Measurements from ENCODE around the gene PASK. TPM values are rescaled to one million over a fixed set of nuclear protein-coding genes. Genes with fewer than 3 reads are reported as not detected.

Gene PASK
- total RNA-seq, 1 experiment from 2014 or later, result 69.3 TPM

- no peak overlapping the region for H3K27ac Mint-ChIP-seq (ENCODE audit: unreplicated experiment)
- no peak for DNase-seq
- peaks cover 14% of the 10 kb centered on the region for H3K36me3 Mint-ChIP-seq (ENCODE audit: insufficient read depth, unreplicated experiment)
- CTCF ChIA-PET, result no interaction called here
- H3K9me3 Mint-ChIP-seq (ENCODE audit: low read depth, unreplicated experiment), result no peaks in the 10 kb centered on the region
- H3K27me3 Mint-ChIP-seq (ENCODE audit: unreplicated experiment), result no peaks in the 10 kb centered on the region
- intact Hi-C loops (cut with micrococcal nuclease; ENCODE audit: unreplicated experiment), result no loop called here
- no TSS peak for BruUV-seq (replicated peaks)
- H3K4me3 Mint-ChIP-seq (ENCODE audit: low read depth, unreplicated experiment), result no peak overlapping the region
- H3K4me1 Mint-ChIP-seq (ENCODE audit: low read depth, unreplicated experiment), result no peaks in the 10 kb centered on the region
- no peak for TF ChIP-seq CTCF (IDR thresholded peaks at IDR 0.05; ENCODE audit: unreplicated experiment)
Measured at GRCh38 chr2:241115361-241115760, 33.9 kb downstream of the PASK start.

- H3K36me3 Mint-ChIP-seq (ENCODE audit: insufficient read depth, unreplicated experiment), result peaks cover 14% of the 10 kb centered on the region
- TF ChIP-seq CTCF (IDR thresholded peaks at IDR 0.05; ENCODE audit: unreplicated experiment), result no peak
Measured at GRCh38 chr2:241114836-241115235, 34.4 kb downstream of the PASK start.

GRCh38 chr2:241112592-241112991, 36.7 kb downstream of the PASK start:
- no peak for DNase-seq
- no peak for TF ChIP-seq CTCF (IDR thresholded peaks at IDR 0.05; ENCODE audit: unreplicated experiment)
- no peaks in the 10 kb centered on the region for H3K4me1 Mint-ChIP-seq (ENCODE audit: low read depth, unreplicated experiment)
- intact Hi-C loops (cut with micrococcal nuclease; ENCODE audit: unreplicated experiment), result no loop called here
- H3K27ac Mint-ChIP-seq (ENCODE audit: unreplicated experiment), result no peak overlapping the region
- no TSS peak for BruUV-seq (replicated peaks)
- H3K36me3 Mint-ChIP-seq (ENCODE audit: insufficient read depth, unreplicated experiment), result peaks cover 14% of the 10 kb centered on the region
- H3K27me3 Mint-ChIP-seq (ENCODE audit: unreplicated experiment), result no peaks in the 10 kb centered on the region
- H3K9me3 Mint-ChIP-seq (ENCODE audit: low read depth, unreplicated experiment), result no peaks in the 10 kb centered on the region
- no peak overlapping the region for H3K4me3 Mint-ChIP-seq (ENCODE audit: low read depth, unreplicated experiment)
- CTCF ChIA-PET, result no interaction called here

More at GRCh38 chr2:241114836-241115235, 34.4 kb downstream of the PASK start:
- no TSS peak for BruUV-seq (replicated peaks)
- intact Hi-C loops (cut with micrococcal nuclease; ENCODE audit: unreplicated experiment), result no loop called here
- no peak overlapping the region for H3K27ac Mint-ChIP-seq (ENCODE audit: unreplicated experiment)
- CTCF ChIA-PET, result no interaction called here
- no peaks in the 10 kb centered on the region for H3K9me3 Mint-ChIP-seq (ENCODE audit: low read depth, unreplicated experiment)
- no peaks in the 10 kb centered on the region for H3K27me3 Mint-ChIP-seq (ENCODE audit: unreplicated experiment)
- H3K4me1 Mint-ChIP-seq (ENCODE audit: low read depth, unreplicated experiment), result no peaks in the 10 kb centered on the region
- H3K4me3 Mint-ChIP-seq (ENCODE audit: low read depth, unreplicated experiment), result no peak overlapping the region
- no peak for DNase-seq

GRCh38 chr2:241112046-241112445, 37.2 kb downstream of the PASK start:
- no peaks in the 10 kb centered on the region for H3K9me3 Mint-ChIP-seq (ENCODE audit: low read depth, unreplicated experiment)
- H3K4me3 Mint-ChIP-seq (ENCODE audit: low read depth, unreplicated experiment), result no peak overlapping the region
- intact Hi-C loops (cut with micrococcal nuclease; ENCODE audit: unreplicated experiment), result no loop called here
- peaks cover 14% of the 10 kb centered on the region for H3K36me3 Mint-ChIP-seq (ENCODE audit: insufficient read depth, unreplicated experiment)
- no peak for TF ChIP-seq CTCF (IDR thresholded peaks at IDR 0.05; ENCODE audit: unreplicated experiment)
- no peak overlapping the region for H3K27ac Mint-ChIP-seq (ENCODE audit: unreplicated experiment)
- CTCF ChIA-PET, result no interaction called here
- no peak for DNase-seq
- no peaks in the 10 kb centered on the region for H3K4me1 Mint-ChIP-seq (ENCODE audit: low read depth, unreplicated experiment)
- BruUV-seq (replicated peaks), result no TSS peak
- H3K27me3 Mint-ChIP-seq (ENCODE audit: unreplicated experiment), result no peaks in the 10 kb centered on the region

- CTCF ChIA-PET, result no interaction called here
- intact Hi-C loops (cut with micrococcal nuclease; ENCODE audit: unreplicated experiment), result no loop called here
- H3K27me3 Mint-ChIP-seq (ENCODE audit: unreplicated experiment), result no peaks in the 10 kb centered on the region
Measured at GRCh38 chr2:241111440-241111805, 37.8 kb downstream of the PASK start.

More at GRCh38 chr2:241111440-241111805, 37.8 kb downstream of the PASK start:
- H3K4me1 Mint-ChIP-seq (ENCODE audit: low read depth, unreplicated experiment), result no peaks in the 10 kb centered on the region
- peaks cover 14% of the 10 kb centered on the region for H3K36me3 Mint-ChIP-seq (ENCODE audit: insufficient read depth, unreplicated experiment)
- no TSS peak for BruUV-seq (replicated peaks)
- H3K9me3 Mint-ChIP-seq (ENCODE audit: low read depth, unreplicated experiment), result no peaks in the 10 kb centered on the region
- TF ChIP-seq CTCF (IDR thresholded peaks at IDR 0.05; ENCODE audit: unreplicated experiment), result no peak
- no peak for DNase-seq
- no peak overlapping the region for H3K4me3 Mint-ChIP-seq (ENCODE audit: low read depth, unreplicated experiment)
- no peak overlapping the region for H3K27ac Mint-ChIP-seq (ENCODE audit: unreplicated experiment)

Measured in Calu3 (cell line).